HepG2 (cell line): ENCODE data around the gene CTDP1. TPM values are rescaled to one million over a fixed set of nuclear protein-coding genes. Genes with fewer than 3 reads are reported as not detected.

ENCODE experiments used
- ATAC-seq: fragments of 200-7000 bp; cut with Tn5 transposase; 3 replicates; pipeline ENCODE4 v1.9.1; 2020; ENCODE audit warnings: mild to moderate bottlenecking, moderate library complexity
- BruUV-seq: library from RNA; stranded (reverse); fragments of 400-500 nt; replicated peaks from 2 replicates; lab custom pipeline; 2021; lab: Mats Ljungman, UMichigan
- CTCF ChIA-PET: fragments of 300-600 bp; formaldehyde crosslinking; extraction: SDS; loops from one replicate; lab custom pipeline; 2021; ENCODE audit warnings: low total read pairs, inconsistent platforms, low intra/inter-chr PET ratio; lab: Yijun Ruan, JAX
- POLR2A ChIA-PET: fragments of 350-600 bp; sonication (Branson Sonifier 250); formaldehyde crosslinking; loops from one replicate; lab custom pipeline; 2020; ENCODE audit warnings: antibody characterized with exemption, inconsistent platforms; lab: Yijun Ruan, JAX
- DNase-seq: peaks from one replicate; pipeline ENCODE4 v3.0.0-alpha.2; 2015; ENCODE audit warnings: low spot score
- FAIRE-seq: peaks from 3 replicates; lab custom pipeline; 2011; peaks lifted over from hg19 to GRCh38; lab: Jason Lieb, UNC
- H2AFZ ChIP-seq: one replicate; pipeline ENCODE4 v1.6.1; 2011; ENCODE audit warnings: low read length, inconsistent platforms
- H3K27ac ChIP-seq: fragments of 300-600 bp; 3 replicates; pipeline ENCODE4 v1.8.0; 2011; ENCODE audit warnings: mixed run types, mild to moderate bottlenecking, mixed read lengths, low read length, inconsistent platforms; ENCODE audit not compliant: insufficient read depth; ENCODE audit errors: extremely low read length
- H3K27me3 ChIP-seq, 2 experiments: fragments of 200-600 bp in 1 of 2; 2 replicates in 1 of 2; 3 replicates in 1 of 2; pipeline versions ENCODE4 v1.6.0 to v1.8.0; 2011; ENCODE audit warnings: low read length in 2 of 2, mild to moderate bottlenecking in 2 of 2, moderate library complexity in 2 of 2, inconsistent platforms in 1 of 2; ENCODE audit not compliant: insufficient read depth in 2 of 2, control insufficient read depth in 1 of 2
- H3K36me3 ChIP-seq, 2 experiments: fragments of 200-600 bp in 1 of 2; replicated peaks in 1 of 2; 2 replicates in 1 of 2; 3 replicates in 1 of 2; pipeline versions ENCODE4 v1.5.1 to v1.8.0; 2011; ENCODE audit warnings: low read length in 2 of 2, inconsistent platforms in 1 of 2; ENCODE audit not compliant: insufficient read depth in 2 of 2, control insufficient read depth in 1 of 2
- H3K4me1 ChIP-seq: 2 replicates; pipeline ENCODE4 v1.5.1; 2012; ENCODE audit warnings: low read length, inconsistent platforms; ENCODE audit not compliant: insufficient read depth
- H3K4me2 ChIP-seq: 2 replicates; pipeline ENCODE4 v1.6.0; 2011; ENCODE audit warnings: low read depth, low read length, inconsistent platforms
- H3K4me3 ChIP-seq, 3 experiments: fragments of 200-600 bp in 1 of 3; sonication (generic), shearing (Covaris generic) in 1 of 3; replicated peaks in 1 of 3; 2 replicates each; pipeline ENCODE4 v1.5.1; 2011 to 2016; ENCODE audit warnings: low read length in 3 of 3, inconsistent platforms in 2 of 3, low read depth in 2 of 3, mild to moderate bottlenecking in 2 of 3, control low read depth in 1 of 3, mixed read lengths in 1 of 3; ENCODE audit not compliant: insufficient read depth in 1 of 3
- H3K79me2 ChIP-seq: one replicate; pipeline ENCODE4 v1.6.1; 2011; ENCODE audit warnings: low read length, inconsistent platforms; ENCODE audit not compliant: insufficient read depth
- H3K9ac ChIP-seq: 2 replicates; pipeline ENCODE4 v1.6.0; 2011; ENCODE audit warnings: mild to moderate bottlenecking, low read depth, low read length, inconsistent platforms; ENCODE audit not compliant: insufficient read depth
- H3K9me3 ChIP-seq: 2 replicates; pipeline ENCODE4 v1.5.1; 2012; ENCODE audit warnings: mild to moderate bottlenecking, low read length
- H4K20me1 ChIP-seq: 2 replicates; pipeline ENCODE4 v1.6.0; 2011; ENCODE audit warnings: inconsistent platforms, mild to moderate bottlenecking, low read length, moderate library complexity; ENCODE audit not compliant: insufficient read depth
- CHD4 ChIP-seq: fragments of 200-600 bp; sonication (generic); IDR thresholded peaks from 2 replicates; pipeline ENCODE4 v1.7.0; 2017; ENCODE audit warnings: mild to moderate bottlenecking, low read length, borderline replicate concordance
- FOXC1 ChIP-seq: sonication (generic); formaldehyde crosslinking; IDR thresholded peaks from 2 replicates; pipeline ENCODE4 v1.8.0; 2022; ENCODE audit warnings: mild to moderate bottlenecking, missing genetic modification reagents, borderline replicate concordance
- HNRNPLL ChIP-seq: fragments of 200-400 bp; formaldehyde crosslinking; IDR thresholded peaks from 2 replicates; pipeline ENCODE4 v1.6.1; 2017; ENCODE audit warnings: mild to moderate bottlenecking, low read depth, low read length; ENCODE audit not compliant: poor library complexity, severe bottlenecking
- HOXA5 ChIP-seq: sonication (generic); formaldehyde crosslinking; IDR thresholded peaks from 2 replicates; pipeline ENCODE4 v1.4.0; 2020; ENCODE audit warnings: missing genetic modification reagents
- HOXD1 ChIP-seq: sonication (generic); formaldehyde crosslinking; IDR thresholded peaks from 2 replicates; pipeline ENCODE4 v1.5.0; 2020; ENCODE audit warnings: missing genetic modification reagents
- MLX ChIP-seq: IDR thresholded peaks from 2 replicates; pipeline ENCODE4 v1.6.1; 2016
- PATZ1 ChIP-seq: sonication (generic); formaldehyde crosslinking; IDR thresholded peaks from 2 replicates; pipeline ENCODE4 v1.4.0; 2020; ENCODE audit warnings: missing genetic modification reagents
- PHF20 ChIP-seq: sonication (generic); formaldehyde crosslinking; IDR thresholded peaks from 2 replicates; pipeline ENCODE4 v1.5.0; 2020; ENCODE audit warnings: mild to moderate bottlenecking, missing genetic modification reagents
- RAD51 ChIP-seq: fragments of 450-650 bp; IDR thresholded peaks from 2 replicates; pipeline ENCODE4 v1.6.1; 2016; ENCODE audit warnings: borderline replicate concordance
- RBFOX2 ChIP-seq: fragments of 200-400 bp; formaldehyde crosslinking; IDR thresholded peaks from 2 replicates; pipeline ENCODE4 v1.6.1; 2017; ENCODE audit warnings: low read depth, mild to moderate bottlenecking, low read length
- SP5 ChIP-seq: IDR thresholded peaks from 2 replicates; pipeline ENCODE4 v1.6.1; 2016; ENCODE audit warnings: low read depth, borderline replicate concordance
- TFAP4 ChIP-seq: sonication (generic); IDR thresholded peaks from 2 replicates; pipeline ENCODE4 v1.6.1; 2016; ENCODE audit warnings: low read depth, borderline replicate concordance
- TRIM22 ChIP-seq: fragments of 450-650 bp; IDR thresholded peaks from 2 replicates; pipeline ENCODE4 v1.6.1; 2017
- ZNF253 ChIP-seq: sonication (generic); formaldehyde crosslinking; IDR thresholded peaks from 2 replicates; pipeline ENCODE4 v1.8.0; 2022; ENCODE audit warnings: mild to moderate bottlenecking, missing genetic modification reagents, borderline replicate concordance
- ZNF747 ChIP-seq: sonication (generic); formaldehyde crosslinking; IDR thresholded peaks from 2 replicates; pipeline ENCODE4 v1.8.1; 2023; ENCODE audit warnings: missing genetic modification reagents, mild to moderate bottlenecking, borderline replicate concordance
- WGBS: methylation state at CpG from one replicate; pipeline ENCODE4 v1.1.6; 2017; ENCODE audit warnings: low lambda C conversion rate; 5-methylcytosine and 5-hydroxymethylcytosine counted together
- in situ Hi-C: cut with HindIII; loops from 2 replicates; pipeline ENCODE4 v1.10.0; 2017; ENCODE audit warnings: low pct_unique_long_range_greater_than_20kb; ENCODE audit not compliant: extremely low pct_ligation_motif_present
- intact Hi-C: fragments of 100-400 bp; cut with micrococcal nuclease; formaldehyde crosslinking; loops from one replicate; pipeline ENCODE4 v1.10.0; 2022; ENCODE audit not compliant: unreplicated experiment
- polyA plus RNA-seq, 8 experiments: library from polyadenylated mRNA; depleted of rRNA in 3 of 8; stranded (reverse) in 7 of 8; unstranded in 1 of 8; fragments of >200 nt; fragmentation: Illumina TruSeq in 4 of 8; extraction: Trizol in 4 of 8; gene quantifications; 2 replicates each; pipeline versions ENCODE4 v1.2.1 to v1.2.3, GENCODE V29; 2011 to 2016; ENCODE audit warnings: low read depth in 4 of 8, missing spikeins in 1 of 8, mixed read lengths in 1 of 8; ENCODE audit not compliant: insufficient read depth in 1 of 8
- total RNA-seq, 5 experiments: library from RNA; depleted of rRNA; stranded (reverse); fragments of >200 nt; fragmentation: Illumina TruSeq; extraction: Trizol; gene quantifications; 2 replicates each; pipeline ENCODE4 v1.2.3, GENCODE V29; 2016; ENCODE audit warnings: low read depth in 1 of 5
- TF ChIP-seq, protein P1 (sequence below): IDR thresholded peaks from 2 replicates; pipeline ENCODE4 v1.6.1; 2016; ENCODE audit warnings: mild to moderate bottlenecking

Gene CTDP1
- total and polyA plus RNA-seq, 2 of the 13 experiments (the other 11 are each of a cell fraction or from before 2014, with no cell fraction given), result 6.9 to 11.0 TPM

DNA sequence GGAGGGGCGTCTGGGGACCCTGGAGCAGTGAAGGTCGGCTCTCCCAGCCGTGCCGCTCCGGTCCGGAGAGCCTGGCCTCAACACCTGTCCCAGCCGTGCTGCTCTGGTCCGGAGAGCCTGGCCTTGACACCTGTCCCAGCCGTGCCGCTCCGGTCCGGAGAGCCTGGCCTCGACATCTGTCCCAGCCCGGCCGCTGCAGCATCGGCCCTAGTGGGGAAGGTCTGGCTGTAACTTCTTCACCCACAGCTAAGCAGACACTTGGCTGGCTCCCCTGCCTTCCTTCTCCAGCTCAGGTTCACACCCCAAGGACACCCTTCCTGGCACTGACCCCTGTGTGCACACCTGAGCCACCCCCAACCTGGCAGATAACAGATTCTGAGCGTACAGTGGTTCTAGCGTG is 122.7 kb downstream of the CTDP1 start (continued):
- no peak for TF ChIP-seq HOXD1 (CRISPR knock-in tag)
- TF ChIP-seq HOXA5 (CRISPR knock-in tag), result no peak
- TF ChIP-seq SP5, result no peak
- TF ChIP-seq TRIM22, result no peak
- no peak for TF ChIP-seq PHF20 (CRISPR knock-in tag)

GRCh38 chr18:79803611-79804051 is 124.0 kb downstream of the CTDP1 start:
- no peak for ATAC-seq
- no TSS peak for BruUV-seq
- no peak overlapping the region for H3K9ac ChIP-seq
- H3K27me3 ChIP-seq, result peaks cover 7 to 77% of the 10 kb centered on the region in 2 experiments; a peak in 3 of 5 replicates
- intact Hi-C loops, result no loop called here
- DNase-seq, result no peak
- no peak overlapping the region; a peak in 1 of 6 replicates for H3K4me3 ChIP-seq
- POLR2A ChIA-PET, result no interaction called here
- no peak overlapping the region for H3K27ac ChIP-seq
- H3K79me2 ChIP-seq, result no peaks in the 10 kb centered on the region
- no peak for FAIRE-seq
- 0% methylated on average over 2 of the region's 14 CpGs for WGBS
- peaks cover 7% of the 10 kb centered on the region for H3K4me1 ChIP-seq
- no peak overlapping the region for H3K4me2 ChIP-seq
- no peaks in the 10 kb centered on the region for H4K20me1 ChIP-seq
- H3K36me3 ChIP-seq, result no peaks in the 10 kb centered on the region
- in situ Hi-C loops, result no loop called here
- CTCF ChIA-PET, result no interaction called here
- no peaks in the 10 kb centered on the region for H3K9me3 ChIP-seq
- no peak overlapping the region for H2AFZ ChIP-seq
- TF ChIP-seq RAD51 (no peak), ZNF747 (CRISPR knock-in tag) (no peak), MLX (no peak), CHD4 (no peak), FOXC1 (CRISPR knock-in tag) (no peak), HNRNPLL (no peak), PATZ1 (CRISPR knock-in tag) (no peak), TFAP4 (no peak), ZNF253 (CRISPR knock-in tag) (no peak), RBFOX2 (no peak)
- TF ChIP-seq, protein P1, sequence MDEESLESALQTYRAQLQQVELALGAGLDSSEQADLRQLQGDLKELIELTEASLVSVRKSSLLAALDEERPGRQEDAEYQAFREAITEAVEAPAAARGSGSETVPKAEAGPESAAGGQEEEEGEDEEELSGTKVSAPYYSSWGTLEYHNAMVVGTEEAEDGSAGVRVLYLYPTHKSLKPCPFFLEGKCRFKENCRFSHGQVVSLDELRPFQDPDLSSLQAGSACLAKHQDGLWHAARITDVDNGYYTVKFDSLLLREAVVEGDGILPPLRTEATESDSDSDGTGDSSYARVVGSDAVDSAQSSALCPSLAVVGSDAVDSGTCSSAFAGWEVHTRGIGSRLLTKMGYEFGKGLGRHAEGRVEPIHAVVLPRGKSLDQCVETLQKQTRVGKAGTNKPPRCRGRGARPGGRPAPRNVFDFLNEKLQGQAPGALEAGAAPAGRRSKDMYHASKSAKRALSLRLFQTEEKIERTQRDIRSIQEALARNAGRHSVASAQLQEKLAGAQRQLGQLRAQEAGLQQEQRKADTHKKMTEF, result no peak
